SH-SY5Y (cell line): ENCODE measurements around the gene SASH3.

ENCODE experiments used
- GATA2 ChIP-seq: IDR thresholded peaks from 2 replicates; pipeline ENCODE4 v1.6.1; 2011; ENCODE audit warnings: mild to moderate bottlenecking, low read depth, low read length
- GATA3 ChIP-seq: IDR thresholded peaks from 2 replicates; pipeline ENCODE4 v1.6.1; 2011; ENCODE audit warnings: low read depth, mild to moderate bottlenecking, low read length, moderate library complexity

- no peak for TF ChIP-seq GATA2
- no peak for TF ChIP-seq GATA3
Observed at GRCh38 chrX:129843209-129843458, 63.4 kb downstream of the SASH3 start.
